ENCODE measurements around the gene BAG1.
A peak's percentile ranks its signal among the peaks of the same experiment; 100 is the strongest.

Gene BAG1

GRCh38 chr9:33273972-33274328 lies 9.4 kb upstream of the BAG1 start:
- no peak for DNase-seq (ENCODE audit: low spot score)

GRCh38 chr9:33273266-33273971 lies 8.9 kb upstream of the BAG1 start:
- no peak for DNase-seq (ENCODE audit: low spot score)

- DNase-seq (ENCODE audit: low spot score): peak; percentile 81
Observed at GRCh38 chr9:33272061-33272460, 7.6 kb upstream of the BAG1 start.

GRCh38 chr9:33270146-33270545 lies 5.6 kb upstream of the BAG1 start:
- DNase-seq (ENCODE audit: low spot score): no peak

- no peak for DNase-seq (ENCODE audit: low spot score)
Observed at GRCh38 chr9:33267151-33267767, 2.8 kb upstream of the BAG1 start.

GRCh38 chr9:33265211-33265865 lies 830 bp upstream of the BAG1 start:
- no peak for DNase-seq (ENCODE audit: low spot score)

GRCh38 chr9:33264003-33264472 lies 470 bp downstream of the BAG1 start:
- DNase-seq (ENCODE audit: low spot score): no peak

- no peak for DNase-seq (ENCODE audit: low spot score)
Observed at GRCh38 chr9:33263131-33264002, 1.1 kb downstream of the BAG1 start.

GRCh38 chr9:33260372-33260771 lies 4.1 kb downstream of the BAG1 start:
- no peak for DNase-seq (ENCODE audit: low spot score)

- DNase-seq (ENCODE audit: low spot score): no peak
Observed at GRCh38 chr9:33257276-33257675, 7.2 kb downstream of the BAG1 start.

GRCh38 chr9:33256236-33256635 lies 8.3 kb downstream of the BAG1 start:
- DNase-seq (ENCODE audit: low spot score): no peak

GRCh38 chr9:33255471-33255870 lies 9.0 kb downstream of the BAG1 start:
- DNase-seq (ENCODE audit: low spot score): no peak

GRCh38 chr9:33255014-33255413 lies 9.5 kb downstream of the BAG1 start:
- DNase-seq (ENCODE audit: low spot score): no peak

- no peak for DNase-seq (ENCODE audit: low spot score)
Observed at GRCh38 chr9:33254211-33254610, 10.3 kb downstream of the BAG1 start.

GRCh38 chr9:33250458-33250995 lies 14.0 kb downstream of the BAG1 start:
- DNase-seq (ENCODE audit: low spot score): no peak

- DNase-seq (ENCODE audit: low spot score): no peak
Observed at GRCh38 chr9:33249983-33250382, 14.5 kb downstream of the BAG1 start.

GRCh38 chr9:33249087-33249658 lies 15.3 kb downstream of the BAG1 start:
- no peak for DNase-seq (ENCODE audit: low spot score)

GRCh38 chr9:33248606-33249005 lies 15.9 kb downstream of the BAG1 start:
- no peak for DNase-seq (ENCODE audit: low spot score)

GRCh38 chr9:33246269-33246860 lies 18.1 kb downstream of the BAG1 start:
- DNase-seq (ENCODE audit: low spot score): no peak

GRCh38 chr9:33245341-33245740 lies 19.2 kb downstream of the BAG1 start:
- DNase-seq (ENCODE audit: low spot score): no peak

GRCh38 chr9:33244137-33244784 lies 20.2 kb downstream of the BAG1 start:
- no peak for DNase-seq (ENCODE audit: low spot score)

All from LoVo (cell line).